DND-41 (cell line): ENCODE results near the gene PDXP.

Experiments
- ATAC-seq: fragments of 200-7000 bp; cut with Tn5 transposase; 3 replicates; pipeline ENCODE4 v1.9.1; 2021; ENCODE audit warnings: low read depth; ENCODE audit not compliant: insufficient read depth
- DNase-seq: peaks from one replicate; pipeline ENCODE4 v3.0.0-alpha.2; 2020
- H2AFZ ChIP-seq: 2 replicates; pipeline ENCODE4 v1.6.0; 2012; ENCODE audit warnings: low read depth, low read length
- H3K27ac ChIP-seq: 2 replicates; pipeline ENCODE4 v1.5.1; 2012; ENCODE audit warnings: low read length, inconsistent platforms
- H3K27me3 ChIP-seq: fragments of 200-600 bp; sonication (generic); 2 replicates; pipeline ENCODE4 v1.6.0; 2012; ENCODE audit warnings: low read length, mild to moderate bottlenecking, inconsistent platforms; ENCODE audit not compliant: insufficient read depth, poor library complexity
- H3K36me3 ChIP-seq: 2 replicates; pipeline ENCODE4 v1.5.1; 2012; ENCODE audit warnings: low read length, inconsistent platforms; ENCODE audit not compliant: insufficient read depth
- H3K4me1 ChIP-seq: 2 replicates; pipeline ENCODE4 v1.5.1; 2012; ENCODE audit warnings: mild to moderate bottlenecking, low read length; ENCODE audit not compliant: insufficient read depth
- H3K4me2 ChIP-seq: 2 replicates; pipeline ENCODE4 v1.6.0; 2012; ENCODE audit warnings: mild to moderate bottlenecking, moderate library complexity, low read length, inconsistent platforms; ENCODE audit not compliant: insufficient read depth
- H3K4me3 ChIP-seq, 2 experiments: fragments of 200-600 bp in 1 of 2; shearing (Covaris generic) in 1 of 2; 2 replicates each; pipeline ENCODE4 v1.5.1; 2012 to 2016; ENCODE audit warnings: inconsistent platforms in 2 of 2, low read length in 2 of 2, mild to moderate bottlenecking in 2 of 2, low read depth in 1 of 2, moderate library complexity in 1 of 2
- H3K79me2 ChIP-seq: 2 replicates; pipeline ENCODE4 v1.6.0; 2012; ENCODE audit warnings: low read length, inconsistent platforms; ENCODE audit not compliant: insufficient read depth
- H3K9ac ChIP-seq: 2 replicates; pipeline ENCODE4 v1.6.0; 2012; ENCODE audit warnings: low read depth, mild to moderate bottlenecking, inconsistent platforms, low read length, moderate library complexity
- H3K9me3 ChIP-seq: 2 replicates; pipeline ENCODE4 v1.5.1; 2012; ENCODE audit warnings: low read length, moderate library complexity, mild to moderate bottlenecking, inconsistent platforms; ENCODE audit not compliant: insufficient read depth, severe bottlenecking
- H4K20me1 ChIP-seq: 2 replicates; pipeline ENCODE4 v1.6.0; 2012; ENCODE audit warnings: low read length; ENCODE audit not compliant: insufficient read depth
- EZH2 ChIP-seq: IDR thresholded peaks from 3 replicates; pipeline ENCODE4 v1.6.1; 2012; ENCODE audit warnings: borderline replicate concordance, low read depth, mild to moderate bottlenecking, moderate library complexity, low read length, inconsistent platforms; ENCODE audit not compliant: severe bottlenecking
- TF ChIP-seq, protein P1 (sequence below): IDR thresholded peaks from 2 replicates; pipeline ENCODE4 v1.5.1; 2012; ENCODE audit warnings: borderline replicate concordance, low read length, moderate library complexity, mild to moderate bottlenecking; ENCODE audit not compliant: poor library complexity, severe bottlenecking; ENCODE audit errors: extremely low read depth

The PDXP gene

DNA sequence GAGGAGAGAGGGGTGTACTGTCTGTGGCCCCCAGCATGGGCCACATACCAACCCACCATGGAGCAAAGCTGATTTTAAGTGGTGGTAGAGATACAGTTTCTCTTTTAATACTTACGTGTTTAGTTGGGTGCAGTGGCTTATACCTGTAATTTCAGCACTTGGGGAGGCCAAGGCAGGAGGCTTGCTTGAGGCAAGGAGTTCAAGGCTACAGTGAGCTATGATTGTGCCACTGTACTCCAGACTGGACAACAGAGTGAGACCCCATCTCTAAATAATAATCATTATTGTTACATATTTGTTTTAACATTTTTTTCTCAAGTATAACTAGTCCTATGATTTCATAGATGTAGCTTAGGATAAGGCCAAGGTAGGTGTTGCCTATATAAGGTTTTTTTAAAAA, 41.1 kb upstream of the PDXP start:
- Histone ChIP-seq H3K4me2 (no peak overlapping the region), H3K36me3 (peaks cover 66% of the 10 kb centered on the region)

DNA sequence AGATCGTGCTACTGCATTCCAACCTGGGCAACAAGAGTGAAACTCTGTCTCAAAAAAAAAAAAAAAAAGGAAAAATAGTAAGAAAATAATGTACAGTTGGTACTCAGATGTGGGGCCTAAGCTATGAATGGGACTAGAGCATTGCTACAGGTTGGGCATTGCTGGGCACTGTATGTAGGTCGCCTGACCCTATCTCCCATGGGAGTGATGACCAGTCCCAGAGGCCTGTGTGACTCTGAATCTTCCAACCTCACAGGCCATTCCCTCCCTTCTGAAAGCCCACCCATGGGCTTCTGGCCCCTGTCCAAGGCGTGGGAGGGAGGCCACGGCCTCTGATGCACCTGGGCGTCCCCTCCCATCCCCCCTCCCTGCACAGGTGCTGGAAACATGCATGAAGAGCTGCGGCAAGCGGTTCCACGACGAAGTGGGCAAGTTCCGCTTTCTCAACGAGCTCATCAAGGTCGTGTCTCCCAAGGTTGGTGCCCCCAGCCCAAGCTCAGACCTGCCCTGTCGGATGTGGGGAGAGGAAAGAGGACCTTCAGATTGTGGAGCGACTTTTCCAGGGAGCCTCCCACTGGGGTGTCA, 40.4 kb upstream of the PDXP start:
- Histone ChIP-seq H3K4me2 (no peak overlapping the region), H3K27ac (no peak overlapping the region), H4K20me1 (peaks cover 5% of the 10 kb centered on the region), H3K4me1 (no peaks in the 10 kb centered on the region), H3K4me3 (no peak overlapping the region), H3K9me3 (no peaks in the 10 kb centered on the region), H3K9ac (no peak overlapping the region), H3K79me2 (no peaks in the 10 kb centered on the region), H2AFZ (no peak overlapping the region), H3K27me3 (no peaks in the 10 kb centered on the region), H3K36me3 (peaks cover 70% of the 10 kb centered on the region)
- DNase-seq (no peak), ATAC-seq (no peak)
- no peak for TF ChIP-seq EZH2
- TF ChIP-seq, protein P1, sequence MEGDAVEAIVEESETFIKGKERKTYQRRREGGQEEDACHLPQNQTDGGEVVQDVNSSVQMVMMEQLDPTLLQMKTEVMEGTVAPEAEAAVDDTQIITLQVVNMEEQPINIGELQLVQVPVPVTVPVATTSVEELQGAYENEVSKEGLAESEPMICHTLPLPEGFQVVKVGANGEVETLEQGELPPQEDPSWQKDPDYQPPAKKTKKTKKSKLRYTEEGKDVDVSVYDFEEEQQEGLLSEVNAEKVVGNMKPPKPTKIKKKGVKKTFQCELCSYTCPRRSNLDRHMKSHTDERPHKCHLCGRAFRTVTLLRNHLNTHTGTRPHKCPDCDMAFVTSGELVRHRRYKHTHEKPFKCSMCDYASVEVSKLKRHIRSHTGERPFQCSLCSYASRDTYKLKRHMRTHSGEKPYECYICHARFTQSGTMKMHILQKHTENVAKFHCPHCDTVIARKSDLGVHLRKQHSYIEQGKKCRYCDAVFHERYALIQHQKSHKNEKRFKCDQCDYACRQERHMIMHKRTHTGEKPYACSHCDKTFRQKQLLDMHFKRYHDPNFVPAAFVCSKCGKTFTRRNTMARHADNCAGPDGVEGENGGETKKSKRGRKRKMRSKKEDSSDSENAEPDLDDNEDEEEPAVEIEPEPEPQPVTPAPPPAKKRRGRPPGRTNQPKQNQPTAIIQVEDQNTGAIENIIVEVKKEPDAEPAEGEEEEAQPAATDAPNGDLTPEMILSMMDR: no peak

More for the DNA sequence above, 41.1 kb upstream of the PDXP start:
- no peak overlapping the region for H3K4me3 ChIP-seq
- DNase-seq (no peak), ATAC-seq (no peak)
- H3K9me3 ChIP-seq: no peaks in the 10 kb centered on the region
- no peak overlapping the region for H3K9ac ChIP-seq
- H3K27ac ChIP-seq: no peak overlapping the region
- no peaks in the 10 kb centered on the region for H3K27me3 ChIP-seq
- peaks cover 5% of the 10 kb centered on the region for H3K79me2 ChIP-seq
- H3K4me1 ChIP-seq: no peaks in the 10 kb centered on the region
- no peak overlapping the region for H2AFZ ChIP-seq
- TF ChIP-seq, protein P1: no peak
- TF ChIP-seq EZH2: no peak
- peaks cover 7% of the 10 kb centered on the region for H4K20me1 ChIP-seq

DNA sequence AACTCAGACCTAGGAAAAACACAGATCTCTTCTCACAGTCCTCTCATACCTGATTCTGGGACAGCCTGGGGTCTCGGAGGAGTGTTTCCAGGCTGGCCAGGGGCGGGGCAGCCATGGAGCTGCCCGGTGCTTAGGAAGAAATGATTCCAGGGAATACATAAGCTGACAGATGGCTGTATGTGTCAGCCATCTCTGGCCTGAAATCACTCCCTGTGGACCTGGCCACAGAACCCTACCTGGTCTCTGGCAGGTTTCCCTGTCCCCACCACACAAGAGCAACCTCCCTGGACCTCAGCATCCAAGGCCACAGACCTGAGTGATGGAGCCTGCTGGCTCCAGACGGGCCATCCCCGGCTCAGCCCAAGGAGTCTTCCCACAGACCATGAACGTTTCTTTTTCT, 39.8 kb upstream of the PDXP start:
- peaks cover 9% of the 10 kb centered on the region for H4K20me1 ChIP-seq
- H2AFZ ChIP-seq: no peak overlapping the region
- no peak overlapping the region for H3K4me2 ChIP-seq
- ATAC-seq (no peak), DNase-seq (no peak)
- H3K79me2 ChIP-seq: no peaks in the 10 kb centered on the region
- no peak overlapping the region for H3K4me3 ChIP-seq
- 0 out of 2 replicates have a peak, but pooled peaks cover 1% of the 10 kb centered on the region for H3K4me1 ChIP-seq
- no peak overlapping the region for H3K9ac ChIP-seq
- H3K27me3 ChIP-seq: no peaks in the 10 kb centered on the region
- no peaks in the 10 kb centered on the region for H3K9me3 ChIP-seq
- TF ChIP-seq, protein P1: no peak
- TF ChIP-seq EZH2: no peak
- H3K36me3 ChIP-seq: peaks cover 74% of the 10 kb centered on the region
- no peak overlapping the region for H3K27ac ChIP-seq

DNA sequence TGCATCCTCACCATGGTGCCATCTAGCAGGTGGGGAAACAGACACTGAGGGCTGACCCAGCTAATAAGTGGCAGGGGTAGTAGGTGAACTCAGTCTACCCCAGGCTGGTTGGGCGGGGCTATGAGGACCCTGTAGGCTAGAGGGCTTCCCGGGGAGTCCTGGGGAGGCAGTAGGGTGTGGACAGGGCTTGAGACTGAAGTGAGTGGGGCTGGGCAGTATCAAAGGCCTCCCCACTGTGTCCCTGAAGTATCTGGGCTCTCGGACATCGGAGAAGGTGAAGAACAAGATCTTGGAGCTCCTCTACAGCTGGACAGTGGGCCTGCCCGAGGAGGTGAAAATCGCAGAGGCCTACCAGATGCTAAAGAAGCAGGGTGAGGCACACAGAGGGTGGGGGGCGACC, 38.5 kb upstream of the PDXP start:
- H3K36me3 ChIP-seq: peaks cover 73% of the 10 kb centered on the region
- peaks cover 13% of the 10 kb centered on the region for H4K20me1 ChIP-seq
- ATAC-seq (no peak), DNase-seq (no peak)
- H3K9ac ChIP-seq: no peak overlapping the region
- H3K9me3 ChIP-seq: no peaks in the 10 kb centered on the region
- no peak overlapping the region for H3K4me3 ChIP-seq
- no peaks in the 10 kb centered on the region for H3K79me2 ChIP-seq
- no peak overlapping the region for H3K27ac ChIP-seq
- TF ChIP-seq, protein P1: no peak
- no peak for TF ChIP-seq EZH2
- H2AFZ ChIP-seq: no peak overlapping the region
- no peaks in the 10 kb centered on the region for H3K27me3 ChIP-seq
- 0 out of 2 replicates have a peak, but pooled peaks cover 2% of the 10 kb centered on the region for H3K4me1 ChIP-seq
- no peak overlapping the region for H3K4me2 ChIP-seq
